ENCODE data around the gene CELSR3. TPM values are rescaled to one million over a fixed set of nuclear protein-coding genes. Genes with fewer than 3 reads are reported as not detected.
A peak's percentile ranks its signal among the peaks of the same experiment; 100 is the strongest.

The CELSR3 gene
- total and polyA plus RNA-seq, 2 of the 4 experiments (the other 2 are of a cell fraction): 0.18 to 0.63 TPM

DNA sequence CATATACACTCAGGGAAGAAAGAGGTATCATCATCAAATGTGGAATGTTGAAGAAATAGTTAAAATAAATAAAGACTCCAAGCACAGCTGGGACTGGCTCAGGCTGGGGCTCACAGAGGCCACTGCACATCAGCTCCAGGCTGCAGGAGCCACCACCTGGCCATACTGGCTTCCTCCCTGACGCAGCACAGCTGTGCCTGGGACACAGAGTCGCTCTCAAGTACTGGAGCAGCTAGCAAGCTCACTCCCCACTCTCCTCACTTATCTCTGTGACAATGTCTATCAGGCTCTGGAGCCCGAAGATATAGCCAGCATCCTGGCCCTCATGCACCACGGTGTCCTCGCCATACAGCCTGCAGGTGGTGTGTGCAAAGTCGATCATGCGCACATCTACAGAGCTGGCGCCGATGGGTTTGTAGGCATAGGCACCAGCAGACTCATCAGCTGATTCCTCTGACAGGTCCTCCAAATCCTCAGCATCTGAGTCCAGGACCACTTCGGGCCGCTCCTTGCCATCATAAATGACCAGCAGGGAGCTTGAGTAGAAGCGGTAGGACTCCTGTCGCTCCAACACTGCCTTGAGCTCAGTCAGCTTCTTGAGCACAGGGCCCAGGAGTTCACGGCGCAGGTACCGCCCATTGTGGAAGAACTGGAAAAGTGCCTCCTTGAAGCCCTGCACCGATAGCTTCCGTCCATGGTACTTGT, 25.5 kb upstream of the CELSR3 start:
- peak overlapping the region; percentile 58; the same call in 1 of the 2 replicates for H3K27ac ChIP-seq (ENCODE audit: insufficient read depth, low read length)
- H3K4me3 ChIP-seq (ENCODE audit: insufficient read depth, low read depth, low read length): no peak overlapping the region
- no peaks in the 10 kb centered on the region for H3K9me3 ChIP-seq (ENCODE audit: control insufficient read depth, insufficient read depth, low read length)
- H2AK9ac ChIP-seq (replicated peaks; ENCODE audit: low read depth, low read length, poor library complexity): no peak overlapping the region
- ATAC-seq (ENCODE audit: low read depth) (peak; percentile 44), DNase-seq (peak; percentile 84)
- H3K4ac ChIP-seq (ENCODE audit: low read depth, low read length): peak overlapping the region; percentile 33; the same call in 1 of the 2 replicates
- H2AK5ac ChIP-seq (ENCODE audit: low read depth, low read length): peak overlapping the region; percentile 59; the same call in 1 of the 2 replicates
- H3K56ac ChIP-seq (ENCODE audit: extremely low read depth, insufficient read depth, low read length): no peak overlapping the region
- H3K18ac ChIP-seq (ENCODE audit: low read depth, low read length): no peak overlapping the region
- intact Hi-C loops (cut with micrococcal nuclease) (loop anchor here (5.0 kb wide), 1 partner anchor 221 kb away; a partner anchor contains a TSS), in situ Hi-C loops (cut with MboI; ENCODE audit: low sequenced_read_pairs) (no loop called here), dilution Hi-C loops (cut with HindIII; ENCODE audit: low sequenced_read_pairs, unreplicated experiment) (no loop called here)
- H4K91ac ChIP-seq (ENCODE audit: insufficient read depth, low read depth, low read length): no peak overlapping the region; the same call in 1 of the 2 replicates
- H4K20me1 ChIP-seq (ENCODE audit: insufficient read depth, low read length): peaks cover 49% of the 10 kb centered on the region
- H2BK20ac ChIP-seq (ENCODE audit: low read depth, low read length): no peak overlapping the region
- CTCF ChIA-PET: interaction anchor here (1.1 to 1.3 kb wide), 2 partner anchors 10 to 52 kb away, joined by 3 to 5 read pairs; no protein-coding TSS in a partner anchor
- 0 out of 4 replicates have a peak overlapping the region, but pooled peaks of 1 of the 2 experiments have one; percentile 44 for H4K8ac ChIP-seq (ENCODE audit: low read depth in 2 of 2, low read length in 2 of 2)
- no peak overlapping the region for H4K5ac ChIP-seq (ENCODE audit: low read depth, low read length)
- H2BK120ac ChIP-seq (ENCODE audit: low read depth, low read length): 0 out of 2 replicates have a peak overlapping the region, but pooled peaks have one; percentile 26
- peaks cover 37% of the 10 kb centered on the region for H3K9me1 ChIP-seq (ENCODE audit: insufficient read depth, low read length)
- no peak for TF ChIP-seq NFE2L2 (IDR thresholded peaks at IDR 0.05; ENCODE audit: low read depth, low read length)
- TF ChIP-seq, protein P1, sequence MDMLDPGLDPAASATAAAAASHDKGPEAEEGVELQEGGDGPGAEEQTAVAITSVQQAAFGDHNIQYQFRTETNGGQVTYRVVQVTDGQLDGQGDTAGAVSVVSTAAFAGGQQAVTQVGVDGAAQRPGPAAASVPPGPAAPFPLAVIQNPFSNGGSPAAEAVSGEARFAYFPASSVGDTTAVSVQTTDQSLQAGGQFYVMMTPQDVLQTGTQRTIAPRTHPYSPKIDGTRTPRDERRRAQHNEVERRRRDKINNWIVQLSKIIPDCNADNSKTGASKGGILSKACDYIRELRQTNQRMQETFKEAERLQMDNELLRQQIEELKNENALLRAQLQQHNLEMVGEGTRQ (IDR thresholded peaks at IDR 0.05; ENCODE audit: low read depth, low read length): no peak
- TF ChIP-seq SMC3 (IDR thresholded peaks at IDR 0.05; ENCODE audit: low read depth, low read length): no peak
- TF ChIP-seq RCOR1 (IDR thresholded peaks at IDR 0.05; ENCODE audit: insufficient replicate concordance, low read length): no peak
- no peak for TF ChIP-seq MAZ (IDR thresholded peaks at IDR 0.05; ENCODE audit: borderline replicate concordance, low read depth, low read length)
- no peak for TF ChIP-seq FOS (IDR thresholded peaks at IDR 0.05; ENCODE audit: low read depth, low read length)
- TF ChIP-seq CEBPB (IDR thresholded peaks at IDR 0.05; ENCODE audit: low read depth, low read length): no peak
- no peak for TF ChIP-seq RAD21 (IDR thresholded peaks at IDR 0.05; ENCODE audit: low read length)
- peaks cover 45% of the 10 kb centered on the region for H3K36me3 ChIP-seq (ENCODE audit: control insufficient read depth, insufficient read depth, low read length)
- H3K79me1 ChIP-seq (ENCODE audit: low read depth in 1 of 2, low read length in 2 of 2): peaks cover 44 to 85% of the 10 kb centered on the region in 2 experiments
- H3K14ac ChIP-seq (replicated peaks; ENCODE audit: low read depth, low read length): no peak overlapping the region
- H3K4me1 ChIP-seq (ENCODE audit: control insufficient read depth, insufficient read depth, low read length): peaks cover 44% of the 10 kb centered on the region
- peak overlapping the region; percentile 40 for H2BK5ac ChIP-seq (ENCODE audit: low read depth, low read length, poor library complexity, severe bottlenecking)
- BruUV-seq (replicated peaks): no TSS peak
- WGBS, 2 experiments (ENCODE audit: extremely low coverage in 2 of 2, insufficient read length in 1 of 2): 94% methylated on average over 13 of the region's 18 CpGs; no CpG with 5 or more reads in 1 of the 2 experiments
- peak overlapping the region; percentile 18 for H2AFZ ChIP-seq (replicated peaks; ENCODE audit: low read length, poor library complexity)
- no peak overlapping the region for H2BK15ac ChIP-seq (ENCODE audit: low read depth, low read length)
- H3K27me3 ChIP-seq (ENCODE audit: control insufficient read depth, insufficient read depth, low read length): no peaks in the 10 kb centered on the region
- no peak overlapping the region for H3K9ac ChIP-seq (ENCODE audit: low read depth, low read length)
- POLR2A ChIA-PET (ENCODE audit: unreplicated experiment): interaction anchor here (0.6 kb wide), 1 partner anchor 445 kb away, joined by 6 read pairs; no protein-coding TSS in a partner anchor
- no peak overlapping the region for H3K23ac ChIP-seq (ENCODE audit: low read depth, low read length)
- H3K4me2 ChIP-seq (ENCODE audit: low read depth, low read length): no peak overlapping the region
